Hepatocyte (in vitro differentiated cells): Measurements from ENCODE around the gene CPSF4. TPM values are rescaled to one million over a fixed set of nuclear protein-coding genes. Genes with fewer than 3 reads are reported as not detected.

ENCODE experiments used
- DNase-seq: peaks from one replicate; pipeline ENCODE4 v3.0.0-alpha.2; 2016; ENCODE audit warnings: low spot score
- H2AFZ ChIP-seq: fragments of 200-600 bp; sonication (generic); 2 replicates; pipeline ENCODE4 v1.6.0; 2016; ENCODE audit warnings: antibody characterized with exemption, mild to moderate bottlenecking
- H3K27ac ChIP-seq: fragments of 200-600 bp; sonication (generic); 2 replicates; pipeline ENCODE4 v1.5.1; 2016; ENCODE audit warnings: mild to moderate bottlenecking
- H3K27me3 ChIP-seq: fragments of 200-600 bp; sonication (generic); 2 replicates; pipeline ENCODE4 v1.6.1; 2016
- H3K36me3 ChIP-seq: fragments of 200-600 bp; sonication (generic); replicated peaks from 2 replicates; pipeline ENCODE4 v1.5.1; 2016; ENCODE audit warnings: low read depth; ENCODE audit not compliant: insufficient read depth
- H3K4me1 ChIP-seq: fragments of 200-600 bp; sonication (generic); 2 replicates; pipeline ENCODE4 v1.5.1; 2016; ENCODE audit warnings: mild to moderate bottlenecking, moderate library complexity; ENCODE audit not compliant: insufficient read depth
- H3K4me2 ChIP-seq: fragments of 200-600 bp; sonication (generic); 2 replicates; pipeline ENCODE4 v1.6.0; 2016
- H3K4me3 ChIP-seq: fragments of 200-600 bp; sonication (generic); 2 replicates; pipeline ENCODE4 v1.5.1; 2016; ENCODE audit warnings: mild to moderate bottlenecking
- H3K79me2 ChIP-seq: fragments of 200-600 bp; sonication (generic); 2 replicates; pipeline ENCODE4 v1.6.0; 2017; ENCODE audit warnings: mild to moderate bottlenecking
- H3K9me2 ChIP-seq: fragments of 200-600 bp; sonication (generic); replicated peaks from 2 replicates; pipeline ENCODE4 v1.6.0; 2017; ENCODE audit warnings: mild to moderate bottlenecking; ENCODE audit not compliant: insufficient read depth
- H3K9me3 ChIP-seq: fragments of 200-600 bp; sonication (generic); 2 replicates; pipeline ENCODE4 v1.5.1; 2016; ENCODE audit warnings: low read depth, mild to moderate bottlenecking
- H4K20me1 ChIP-seq: fragments of 200-600 bp; sonication (generic); 2 replicates; pipeline ENCODE4 v1.6.0; 2016; ENCODE audit warnings: mild to moderate bottlenecking; ENCODE audit not compliant: insufficient read depth, poor library complexity, severe bottlenecking
- CTCF ChIP-seq: fragments of 200-600 bp; sonication (generic); IDR thresholded peaks from 2 replicates; pipeline ENCODE4 v1.5.1; 2016; ENCODE audit warnings: antibody characterized with exemption, mild to moderate bottlenecking; ENCODE audit not compliant: poor library complexity
- EZH2 ChIP-seq: fragments of 200-600 bp; sonication (generic); IDR thresholded peaks from 2 replicates; pipeline ENCODE4 v1.6.1; 2016; ENCODE audit warnings: antibody characterized with exemption, mild to moderate bottlenecking, borderline replicate concordance
- EZH2phosphoT487 ChIP-seq: fragments of 200-600 bp; sonication (generic); IDR thresholded peaks from one replicate; pipeline ENCODE4 v1.6.1; 2018; ENCODE audit warnings: antibody characterized with exemption, mild to moderate bottlenecking, low read depth, moderate library complexity; ENCODE audit not compliant: unreplicated experiment, severe bottlenecking
- WGBS: methylation state at CpG from one replicate; pipeline ENCODE4 v1.1.6; 2016; ENCODE audit warnings: low lambda C conversion rate; ENCODE audit errors: missing lambda C conversion rate; 5-methylcytosine and 5-hydroxymethylcytosine counted together
- polyA plus RNA-seq: library from polyadenylated mRNA; unstranded; fragments of >200 nt; fragmentation: Nextera tagmentation; extraction: Ambion mirVana; gene quantifications from 2 replicates; pipeline ENCODE4 v1.2.1, GENCODE V29; 2016
- total RNA-seq: library from RNA; depleted of rRNA; stranded (reverse); fragments of >200 nt; gene quantifications from 2 replicates; pipeline ENCODE4 v1.2.3, GENCODE V29; 2014

The CPSF4 gene
- total and polyA plus RNA-seq, 2 experiments from 2014 or later, result 35.1 to 37.6 TPM

- H3K27ac ChIP-seq, result peak overlapping the region; percentile 73
- peak overlapping the region; percentile 93 for H3K4me3 ChIP-seq
- peaks cover 15% of the 10 kb centered on the region for H3K4me1 ChIP-seq
- peak overlapping the region; percentile 86 for H2AFZ ChIP-seq
- TF ChIP-seq EZH2phosphoT487 (no peak), EZH2 (no peak), CTCF (no peak)
- no peaks in the 10 kb centered on the region for H3K27me3 ChIP-seq
- peak; percentile 15 for DNase-seq
- no peaks in the 10 kb centered on the region for H3K36me3 ChIP-seq
- WGBS, result 40% methylated on average over 11 of the region's 20 CpGs
- peak overlapping the region; percentile 75 for H3K4me2 ChIP-seq
- no peaks in the 10 kb centered on the region for H3K9me2 ChIP-seq
- H4K20me1 ChIP-seq, result peaks cover 6% of the 10 kb centered on the region
- peaks cover 72% of the 10 kb centered on the region for H3K79me2 ChIP-seq
- no peaks in the 10 kb centered on the region for H3K9me3 ChIP-seq
Observed at GRCh38 chr7:99437946-99438572, 684 bp upstream of the CPSF4 start.

GRCh38 chr7:99440195-99440594, 1.5 kb downstream of the CPSF4 start:
- H4K20me1 ChIP-seq, result peaks cover 6% of the 10 kb centered on the region
- no peak for DNase-seq
- 74% methylated on average over 9 of the region's 9 CpGs for WGBS
- H3K36me3 ChIP-seq, result no peaks in the 10 kb centered on the region
- H2AFZ ChIP-seq, result no peak overlapping the region
- H3K27ac ChIP-seq, result no peak overlapping the region
- peak overlapping the region; percentile 90 for H3K4me2 ChIP-seq
- TF ChIP-seq EZH2 (no peak), CTCF (no peak), EZH2phosphoT487 (no peak)
- no peaks in the 10 kb centered on the region for H3K27me3 ChIP-seq
- H3K9me2 ChIP-seq, result no peaks in the 10 kb centered on the region
- no peaks in the 10 kb centered on the region for H3K9me3 ChIP-seq
- H3K4me3 ChIP-seq, result no peak overlapping the region
- H3K79me2 ChIP-seq, result peaks cover 71% of the 10 kb centered on the region
- H3K4me1 ChIP-seq, result peaks cover 10% of the 10 kb centered on the region

- no peaks in the 10 kb centered on the region for H3K36me3 ChIP-seq
- H3K4me3 ChIP-seq, result no peak overlapping the region
- H4K20me1 ChIP-seq, result no peaks in the 10 kb centered on the region
- H2AFZ ChIP-seq, result no peak overlapping the region
- no peak overlapping the region for H3K4me2 ChIP-seq
- no peaks in the 10 kb centered on the region for H3K4me1 ChIP-seq
- H3K9me3 ChIP-seq, result no peaks in the 10 kb centered on the region
- 98% methylated on average over 4 of the region's 4 CpGs for WGBS
- no peak overlapping the region for H3K27ac ChIP-seq
- H3K9me2 ChIP-seq, result no peaks in the 10 kb centered on the region
- TF ChIP-seq EZH2phosphoT487, result no peak
- no peak for TF ChIP-seq EZH2
- TF ChIP-seq CTCF, result no peak
- no peak for DNase-seq
- H3K27me3 ChIP-seq, result no peaks in the 10 kb centered on the region
- peaks cover 24% of the 10 kb centered on the region for H3K79me2 ChIP-seq
Observed at GRCh38 chr7:99446096-99446495, 7.4 kb downstream of the CPSF4 start.
